ENCODE measurements around the gene OSBP.
"Not testable (repeated sequence)": the region's sequence is repeated elsewhere in the genome, so short reads cannot be mapped to it uniquely, and the experiment has no call there.

OSBP gene

GRCh38 chr11:59553323-59553722, 62.3 kb downstream of the OSBP start:
- no peak for DNase-seq (ENCODE audit: low read depth, low spot score)

DNA sequence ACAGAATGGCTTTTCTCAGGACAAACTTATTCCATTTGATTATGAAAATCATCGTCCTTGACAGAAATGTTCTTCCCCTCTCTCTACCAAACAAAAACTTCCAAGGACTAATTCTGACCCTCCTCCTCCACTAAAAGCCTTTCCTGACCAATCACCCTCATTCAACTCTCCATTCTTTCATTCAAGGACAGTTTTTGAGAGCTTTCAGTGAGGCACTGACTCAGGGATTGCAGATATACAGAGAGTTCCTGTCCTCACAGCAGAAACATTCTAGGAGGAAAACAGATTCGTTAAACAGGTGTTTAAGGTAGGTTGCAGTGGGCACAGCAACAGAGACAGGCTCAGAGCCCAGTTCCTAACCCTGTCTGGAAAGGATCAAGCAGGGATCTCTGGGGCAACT, 62.7 kb downstream of the OSBP start:
- no peak for DNase-seq (ENCODE audit: low read depth, low spot score)

- DNase-seq (ENCODE audit: low read depth, low spot score), result no peak
Measured at GRCh38 chr11:59551659-59552521, 63.7 kb downstream of the OSBP start.

DNA sequence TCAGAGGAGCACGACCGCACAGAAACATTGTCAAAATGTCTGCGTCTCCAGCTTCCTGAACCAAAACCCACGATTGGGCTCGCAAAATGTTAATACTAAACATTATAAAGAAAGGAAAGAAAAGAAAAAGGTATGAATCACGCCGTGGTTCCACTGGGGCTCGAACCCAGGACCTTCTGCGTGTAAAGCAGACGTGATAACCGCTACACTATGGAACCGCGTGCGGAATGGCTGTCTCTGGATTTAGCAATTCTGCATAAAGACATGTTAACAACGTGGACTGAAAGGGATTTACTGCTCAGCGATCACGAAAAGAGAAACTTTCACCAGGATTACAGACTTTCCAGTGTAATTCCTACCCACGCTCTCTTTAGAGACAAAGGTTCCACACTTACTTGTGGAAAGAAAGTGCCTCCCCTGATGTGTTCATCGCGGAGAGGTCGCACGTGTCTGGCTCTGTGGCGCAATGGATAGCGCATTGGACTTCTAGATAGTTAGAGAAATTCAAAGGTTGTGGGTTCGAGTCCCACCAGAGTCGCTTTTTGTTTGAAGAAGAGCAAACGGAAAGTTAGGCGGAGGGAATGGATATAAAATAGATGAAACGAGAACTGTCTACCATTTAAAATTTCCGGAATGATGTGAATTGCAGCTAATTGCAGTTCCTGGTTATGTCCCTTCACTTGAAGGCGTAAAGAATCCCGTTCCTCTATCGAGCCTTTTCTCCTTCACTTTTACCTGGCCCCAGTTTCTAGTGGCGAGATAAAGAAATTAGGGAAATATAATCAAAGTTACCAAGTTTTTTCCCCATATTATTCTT, 64.5 kb downstream of the OSBP start:
- peak; percentile 67 for DNase-seq (ENCODE audit: low read depth, low spot score)

- peak; percentile 94 for DNase-seq (ENCODE audit: low read depth, low spot score)
Measured at GRCh38 chr11:59550368-59550841, 65.2 kb downstream of the OSBP start.

DNA sequence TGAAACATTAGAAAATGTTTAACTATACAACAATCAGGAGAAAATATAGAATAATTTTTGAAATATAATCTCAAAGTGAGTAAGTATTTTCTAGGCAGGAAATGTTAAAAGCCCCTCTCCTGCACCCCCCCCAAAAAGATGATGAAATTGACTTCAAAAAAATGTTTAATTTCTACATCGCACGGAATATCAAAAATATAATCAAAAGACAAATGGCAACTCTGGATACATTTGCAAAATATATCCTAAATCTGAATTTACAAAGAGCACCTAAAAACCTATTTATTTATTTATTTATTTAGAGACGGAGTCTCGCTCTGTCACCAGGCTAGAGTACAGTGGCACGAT, 67.3 kb downstream of the OSBP start:
- DNase-seq (ENCODE audit: low read depth, low spot score), result no peak

GRCh38 chr11:59547605-59548308, 67.8 kb downstream of the OSBP start:
- not testable (repeated sequence) for DNase-seq (ENCODE audit: low read depth, low spot score)

- no peak for DNase-seq (ENCODE audit: low read depth, low spot score)
Measured at GRCh38 chr11:59545179-59546020, 70.2 kb downstream of the OSBP start.

- DNase-seq (ENCODE audit: low read depth, low spot score), result no peak
Measured at GRCh38 chr11:59544869-59545178, 70.8 kb downstream of the OSBP start.

GRCh38 chr11:59543713-59544112, 71.9 kb downstream of the OSBP start:
- not testable (repeated sequence) for DNase-seq (ENCODE audit: low read depth, low spot score)

- DNase-seq (ENCODE audit: low read depth, low spot score), result no peak
Measured at GRCh38 chr11:59542142-59542810, 73.3 kb downstream of the OSBP start.

DNA sequence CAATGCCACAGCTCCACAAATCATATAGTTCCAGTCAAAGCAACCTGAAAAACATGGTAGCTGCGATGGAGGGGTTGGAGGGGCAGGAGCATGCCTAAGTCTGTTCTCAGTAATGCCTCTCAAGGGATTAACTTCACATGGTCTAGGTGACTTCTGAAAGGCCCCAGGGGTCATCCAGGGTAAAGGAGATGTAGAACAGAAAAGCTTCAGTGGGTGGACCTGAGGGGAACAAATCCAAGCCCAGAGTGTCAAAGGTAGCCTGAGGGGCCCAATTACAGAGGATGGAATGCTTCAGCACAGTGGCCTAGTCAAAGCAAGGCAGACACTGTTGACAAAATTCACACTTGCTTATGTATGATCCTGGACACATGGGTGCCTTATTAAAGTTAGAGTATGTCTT, 80.9 kb downstream of the OSBP start:
- no peak for DNase-seq (ENCODE audit: low read depth, low spot score)

DNA sequence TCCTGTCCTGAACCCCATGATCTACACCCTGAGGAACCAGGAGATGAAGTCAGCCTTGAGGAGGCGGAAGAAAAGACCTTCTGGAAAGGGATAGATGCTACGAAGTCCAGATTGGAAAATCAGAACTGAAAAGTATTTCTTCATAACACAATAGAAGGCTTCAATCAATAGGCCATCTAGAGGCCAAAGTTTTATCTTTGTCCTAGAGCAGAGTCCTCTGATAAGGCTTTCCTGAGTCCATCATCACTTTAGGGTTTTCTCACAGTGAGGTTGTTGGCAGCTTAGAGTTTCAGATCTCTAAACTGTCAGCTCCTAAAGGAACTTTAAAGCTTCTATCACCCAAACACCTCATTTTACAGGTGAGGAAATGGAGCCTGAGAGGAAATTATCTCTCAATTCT, 83.0 kb downstream of the OSBP start:
- DNase-seq (ENCODE audit: low read depth, low spot score), result no peak

DNA sequence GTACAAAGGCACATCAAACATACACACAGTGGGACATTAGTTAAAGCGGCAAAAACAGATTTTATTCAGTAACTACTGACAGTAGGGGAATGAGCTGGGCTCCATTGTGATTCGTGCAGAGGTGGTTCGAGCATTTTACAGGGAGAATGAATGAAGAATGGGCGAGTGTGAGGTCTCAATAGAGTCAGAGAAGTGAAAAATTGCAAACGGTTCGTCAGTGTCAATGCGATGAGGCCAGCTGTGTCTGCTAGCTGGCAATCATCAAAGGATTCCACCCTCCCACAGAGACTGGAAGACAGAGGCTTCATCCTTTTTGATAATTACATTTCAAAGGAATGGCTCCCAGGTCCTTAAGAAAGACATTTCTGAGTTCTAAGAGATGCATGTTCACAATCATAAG, 86.9 kb downstream of the OSBP start:
- DNase-seq (ENCODE audit: low read depth, low spot score), result no peak

Data from iPS DF 19.7 (cell line).